Ecto neural progenitor cell (in vitro differentiated cells): ENCODE data around the gene ETV6.

Experiments
- DNase-seq: peaks from one replicate; pipeline ENCODE4 v3.0.0-alpha.2; 2018; ENCODE audit warnings: low spot score

The ETV6 gene

GRCh38 chr12:11695321-11695720 is 45.8 kb downstream of the ETV6 start:
- no peak for DNase-seq

- no peak for DNase-seq
Measured at GRCh38 chr12:11696084-11696483, 46.6 kb downstream of the ETV6 start.

- no peak for DNase-seq
Measured at GRCh38 chr12:11697131-11697530, 47.7 kb downstream of the ETV6 start.

- DNase-seq = no peak
Measured at GRCh38 chr12:11697670-11698387, 48.4 kb downstream of the ETV6 start.

GRCh38 chr12:11698729-11699128 is 49.3 kb downstream of the ETV6 start:
- DNase-seq = no peak

- no peak for DNase-seq
Measured at GRCh38 chr12:11701433-11701832, 52.0 kb downstream of the ETV6 start.

GRCh38 chr12:11702959-11703358 is 53.5 kb downstream of the ETV6 start:
- no peak for DNase-seq

- no peak for DNase-seq
Measured at GRCh38 chr12:11703378-11703777, 53.9 kb downstream of the ETV6 start.

GRCh38 chr12:11704089-11704488 is 54.6 kb downstream of the ETV6 start:
- DNase-seq = no peak

- no peak for DNase-seq
Measured at GRCh38 chr12:11705010-11705409, 55.5 kb downstream of the ETV6 start.

GRCh38 chr12:11706509-11707379 is 57.3 kb downstream of the ETV6 start:
- DNase-seq = no peak

- DNase-seq = no peak
Measured at GRCh38 chr12:11707535-11707934, 58.1 kb downstream of the ETV6 start.

GRCh38 chr12:11709513-11709912 is 60.0 kb downstream of the ETV6 start:
- no peak for DNase-seq

GRCh38 chr12:11710431-11710830 is 61.0 kb downstream of the ETV6 start:
- DNase-seq = no peak

- no peak for DNase-seq
Measured at GRCh38 chr12:11710906-11711305, 61.4 kb downstream of the ETV6 start.

- no peak for DNase-seq
Measured at GRCh38 chr12:11711651-11712327, 62.3 kb downstream of the ETV6 start.

- DNase-seq = no peak
Measured at GRCh38 chr12:11712491-11712890, 63.0 kb downstream of the ETV6 start.

- no peak for DNase-seq
Measured at GRCh38 chr12:11713202-11713601, 63.7 kb downstream of the ETV6 start.

GRCh38 chr12:11714626-11715025 is 65.2 kb downstream of the ETV6 start:
- DNase-seq = no peak

- no peak for DNase-seq
Measured at GRCh38 chr12:11715621-11716020, 66.1 kb downstream of the ETV6 start.

- no peak for DNase-seq
Measured at GRCh38 chr12:11716794-11717518, 67.5 kb downstream of the ETV6 start.

- DNase-seq = no peak
Measured at GRCh38 chr12:11717519-11717961, 68.1 kb downstream of the ETV6 start.
